WTC11 (cell line): ENCODE data around the gene ADAMTSL4.

Source experiments
- CBFB ChIP-seq: sonication (generic); formaldehyde crosslinking; IDR thresholded peaks from 2 replicates; pipeline ENCODE4 v1.8.1; 2022; ENCODE audit warnings: mild to moderate bottlenecking, low read depth, missing genetic modification reagents
- ETV6 ChIP-seq: sonication (generic); formaldehyde crosslinking; IDR thresholded peaks from 2 replicates; pipeline ENCODE4 v1.8.1; 2022; ENCODE audit warnings: mild to moderate bottlenecking, missing genetic modification reagents
- GABPB1 ChIP-seq: sonication (generic); formaldehyde crosslinking; IDR thresholded peaks from 2 replicates; pipeline ENCODE4 v1.8.1; 2023; ENCODE audit warnings: mild to moderate bottlenecking, missing genetic modification reagents
- SP1 ChIP-seq: sonication (generic); formaldehyde crosslinking; conservative IDR thresholded peaks from 2 replicates; pipeline ENCODE4 v1.8.1; 2022; ENCODE audit warnings: missing genetic modification reagents
- ZNF263 ChIP-seq: sonication (generic); formaldehyde crosslinking; IDR thresholded peaks from 2 replicates; pipeline ENCODE4 v1.8.1; 2022; ENCODE audit warnings: low read depth, mild to moderate bottlenecking, moderate library complexity, missing genetic modification reagents
- ZNF416 ChIP-seq: fragments of 250-450 bp; sonication (Bioruptor Pico); IDR thresholded peaks from 2 replicates; pipeline ENCODE4 v1.9.0; 2021; ENCODE audit warnings: mild to moderate bottlenecking, inconsistent platforms
- TF ChIP-seq, protein P1 (sequence below): sonication (generic); formaldehyde crosslinking; IDR thresholded peaks from 2 replicates; pipeline ENCODE4 v1.8.0; 2023; ENCODE audit warnings: mild to moderate bottlenecking, missing genetic modification reagents
- TF ChIP-seq, protein P2 (sequence below): fragments of 200-600 bp; IDR thresholded peaks from 2 replicates; pipeline ENCODE4 v1.8.0; 2022; ENCODE audit warnings: antibody characterized with exemption
- TF ChIP-seq, protein P3 (sequence below): sonication (generic); formaldehyde crosslinking; IDR thresholded peaks from 2 replicates; pipeline ENCODE4 v1.8.1; 2022; ENCODE audit warnings: low read depth, missing genetic modification reagents, borderline replicate concordance
- TF ChIP-seq, protein P4 (sequence below): sonication (generic); formaldehyde crosslinking; conservative IDR thresholded peaks from 2 replicates; pipeline ENCODE4 v1.8.1; 2022; ENCODE audit warnings: mild to moderate bottlenecking, missing genetic modification reagents
- TF ChIP-seq, protein P5 (sequence below): sonication (generic); formaldehyde crosslinking; IDR thresholded peaks from 2 replicates; pipeline ENCODE4 v1.8.0; 2023; ENCODE audit warnings: missing genetic modification reagents, mild to moderate bottlenecking, borderline replicate concordance
- TF ChIP-seq, protein P6 (sequence below): fragments of 250-450 bp; sonication (Bioruptor Pico); IDR thresholded peaks from 2 replicates; pipeline ENCODE4 v1.8.0; 2021; ENCODE audit warnings: mild to moderate bottlenecking
- TF ChIP-seq, protein P7 (sequence below): sonication (generic); formaldehyde crosslinking; IDR thresholded peaks from 2 replicates; pipeline ENCODE4 v1.8.1; 2023; ENCODE audit warnings: mild to moderate bottlenecking, missing genetic modification reagents, borderline replicate concordance
- TF ChIP-seq, protein P8 (sequence below): sonication (generic); formaldehyde crosslinking; IDR thresholded peaks from 2 replicates; pipeline ENCODE4 v1.8.0; 2022; ENCODE audit warnings: mild to moderate bottlenecking, missing genetic modification reagents

DNA sequence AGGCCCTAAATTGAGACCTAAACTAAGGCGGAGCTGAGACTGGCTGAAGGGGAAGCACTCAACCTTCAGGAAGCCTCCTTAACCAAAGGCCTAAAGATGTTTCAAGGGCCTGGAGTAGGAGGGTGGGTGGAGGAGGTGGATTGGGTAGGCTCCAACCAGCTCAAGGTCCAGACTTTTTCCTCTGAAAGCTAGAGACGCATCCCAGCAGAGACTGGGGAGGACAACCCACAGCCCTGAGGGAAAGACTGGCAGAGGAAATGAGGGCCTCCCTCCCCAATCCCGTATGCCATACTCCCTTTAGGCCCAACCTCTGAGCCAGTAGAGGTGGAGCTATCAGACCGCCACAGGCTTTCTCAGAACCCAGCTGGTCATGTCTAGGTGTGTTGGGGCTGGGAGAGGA lies 40.2 kb upstream of the ADAMTSL4 start:
- TF ChIP-seq, protein P1, sequence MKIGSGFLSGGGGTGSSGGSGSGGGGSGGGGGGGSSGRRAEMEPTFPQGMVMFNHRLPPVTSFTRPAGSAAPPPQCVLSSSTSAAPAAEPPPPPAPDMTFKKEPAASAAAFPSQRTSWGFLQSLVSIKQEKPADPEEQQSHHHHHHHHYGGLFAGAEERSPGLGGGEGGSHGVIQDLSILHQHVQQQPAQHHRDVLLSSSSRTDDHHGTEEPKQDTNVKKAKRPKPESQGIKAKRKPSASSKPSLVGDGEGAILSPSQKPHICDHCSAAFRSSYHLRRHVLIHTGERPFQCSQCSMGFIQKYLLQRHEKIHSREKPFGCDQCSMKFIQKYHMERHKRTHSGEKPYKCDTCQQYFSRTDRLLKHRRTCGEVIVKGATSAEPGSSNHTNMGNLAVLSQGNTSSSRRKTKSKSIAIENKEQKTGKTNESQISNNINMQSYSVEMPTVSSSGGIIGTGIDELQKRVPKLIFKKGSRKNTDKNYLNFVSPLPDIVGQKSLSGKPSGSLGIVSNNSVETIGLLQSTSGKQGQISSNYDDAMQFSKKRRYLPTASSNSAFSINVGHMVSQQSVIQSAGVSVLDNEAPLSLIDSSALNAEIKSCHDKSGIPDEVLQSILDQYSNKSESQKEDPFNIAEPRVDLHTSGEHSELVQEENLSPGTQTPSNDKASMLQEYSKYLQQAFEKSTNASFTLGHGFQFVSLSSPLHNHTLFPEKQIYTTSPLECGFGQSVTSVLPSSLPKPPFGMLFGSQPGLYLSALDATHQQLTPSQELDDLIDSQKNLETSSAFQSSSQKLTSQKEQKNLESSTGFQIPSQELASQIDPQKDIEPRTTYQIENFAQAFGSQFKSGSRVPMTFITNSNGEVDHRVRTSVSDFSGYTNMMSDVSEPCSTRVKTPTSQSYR, result no peak
- TF ChIP-seq, protein P2, sequence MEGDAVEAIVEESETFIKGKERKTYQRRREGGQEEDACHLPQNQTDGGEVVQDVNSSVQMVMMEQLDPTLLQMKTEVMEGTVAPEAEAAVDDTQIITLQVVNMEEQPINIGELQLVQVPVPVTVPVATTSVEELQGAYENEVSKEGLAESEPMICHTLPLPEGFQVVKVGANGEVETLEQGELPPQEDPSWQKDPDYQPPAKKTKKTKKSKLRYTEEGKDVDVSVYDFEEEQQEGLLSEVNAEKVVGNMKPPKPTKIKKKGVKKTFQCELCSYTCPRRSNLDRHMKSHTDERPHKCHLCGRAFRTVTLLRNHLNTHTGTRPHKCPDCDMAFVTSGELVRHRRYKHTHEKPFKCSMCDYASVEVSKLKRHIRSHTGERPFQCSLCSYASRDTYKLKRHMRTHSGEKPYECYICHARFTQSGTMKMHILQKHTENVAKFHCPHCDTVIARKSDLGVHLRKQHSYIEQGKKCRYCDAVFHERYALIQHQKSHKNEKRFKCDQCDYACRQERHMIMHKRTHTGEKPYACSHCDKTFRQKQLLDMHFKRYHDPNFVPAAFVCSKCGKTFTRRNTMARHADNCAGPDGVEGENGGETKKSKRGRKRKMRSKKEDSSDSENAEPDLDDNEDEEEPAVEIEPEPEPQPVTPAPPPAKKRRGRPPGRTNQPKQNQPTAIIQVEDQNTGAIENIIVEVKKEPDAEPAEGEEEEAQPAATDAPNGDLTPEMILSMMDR, result no peak
- TF ChIP-seq ZNF263 (CRISPR knock-in tag) (no peak), GABPB1 (no peak), ZNF416 (no peak), ETV6 (CRISPR knock-in tag) (no peak), SP1 (CRISPR knock-in tag) (no peak), CBFB (CRISPR knock-in tag) (no peak)
- TF ChIP-seq, protein P3, sequence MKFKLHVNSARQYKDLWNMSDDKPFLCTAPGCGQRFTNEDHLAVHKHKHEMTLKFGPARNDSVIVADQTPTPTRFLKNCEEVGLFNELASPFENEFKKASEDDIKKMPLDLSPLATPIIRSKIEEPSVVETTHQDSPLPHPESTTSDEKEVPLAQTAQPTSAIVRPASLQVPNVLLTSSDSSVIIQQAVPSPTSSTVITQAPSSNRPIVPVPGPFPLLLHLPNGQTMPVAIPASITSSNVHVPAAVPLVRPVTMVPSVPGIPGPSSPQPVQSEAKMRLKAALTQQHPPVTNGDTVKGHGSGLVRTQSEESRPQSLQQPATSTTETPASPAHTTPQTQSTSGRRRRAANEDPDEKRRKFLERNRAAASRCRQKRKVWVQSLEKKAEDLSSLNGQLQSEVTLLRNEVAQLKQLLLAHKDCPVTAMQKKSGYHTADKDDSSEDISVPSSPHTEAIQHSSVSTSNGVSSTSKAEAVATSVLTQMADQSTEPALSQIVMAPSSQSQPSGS (CRISPR knock-in tag), result no peak
- TF ChIP-seq, protein P4, sequence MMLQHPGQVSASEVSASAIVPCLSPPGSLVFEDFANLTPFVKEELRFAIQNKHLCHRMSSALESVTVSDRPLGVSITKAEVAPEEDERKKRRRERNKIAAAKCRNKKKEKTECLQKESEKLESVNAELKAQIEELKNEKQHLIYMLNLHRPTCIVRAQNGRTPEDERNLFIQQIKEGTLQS, result no peak
- TF ChIP-seq, protein P5, sequence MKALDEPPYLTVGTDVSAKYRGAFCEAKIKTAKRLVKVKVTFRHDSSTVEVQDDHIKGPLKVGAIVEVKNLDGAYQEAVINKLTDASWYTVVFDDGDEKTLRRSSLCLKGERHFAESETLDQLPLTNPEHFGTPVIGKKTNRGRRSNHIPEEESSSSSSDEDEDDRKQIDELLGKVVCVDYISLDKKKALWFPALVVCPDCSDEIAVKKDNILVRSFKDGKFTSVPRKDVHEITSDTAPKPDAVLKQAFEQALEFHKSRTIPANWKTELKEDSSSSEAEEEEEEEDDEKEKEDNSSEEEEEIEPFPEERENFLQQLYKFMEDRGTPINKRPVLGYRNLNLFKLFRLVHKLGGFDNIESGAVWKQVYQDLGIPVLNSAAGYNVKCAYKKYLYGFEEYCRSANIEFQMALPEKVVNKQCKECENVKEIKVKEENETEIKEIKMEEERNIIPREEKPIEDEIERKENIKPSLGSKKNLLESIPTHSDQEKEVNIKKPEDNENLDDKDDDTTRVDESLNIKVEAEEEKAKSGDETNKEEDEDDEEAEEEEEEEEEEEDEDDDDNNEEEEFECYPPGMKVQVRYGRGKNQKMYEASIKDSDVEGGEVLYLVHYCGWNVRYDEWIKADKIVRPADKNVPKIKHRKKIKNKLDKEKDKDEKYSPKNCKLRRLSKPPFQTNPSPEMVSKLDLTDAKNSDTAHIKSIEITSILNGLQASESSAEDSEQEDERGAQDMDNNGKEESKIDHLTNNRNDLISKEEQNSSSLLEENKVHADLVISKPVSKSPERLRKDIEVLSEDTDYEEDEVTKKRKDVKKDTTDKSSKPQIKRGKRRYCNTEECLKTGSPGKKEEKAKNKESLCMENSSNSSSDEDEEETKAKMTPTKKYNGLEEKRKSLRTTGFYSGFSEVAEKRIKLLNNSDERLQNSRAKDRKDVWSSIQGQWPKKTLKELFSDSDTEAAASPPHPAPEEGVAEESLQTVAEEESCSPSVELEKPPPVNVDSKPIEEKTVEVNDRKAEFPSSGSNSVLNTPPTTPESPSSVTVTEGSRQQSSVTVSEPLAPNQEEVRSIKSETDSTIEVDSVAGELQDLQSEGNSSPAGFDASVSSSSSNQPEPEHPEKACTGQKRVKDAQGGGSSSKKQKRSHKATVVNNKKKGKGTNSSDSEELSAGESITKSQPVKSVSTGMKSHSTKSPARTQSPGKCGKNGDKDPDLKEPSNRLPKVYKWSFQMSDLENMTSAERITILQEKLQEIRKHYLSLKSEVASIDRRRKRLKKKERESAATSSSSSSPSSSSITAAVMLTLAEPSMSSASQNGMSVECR (CRISPR knock-in tag), result no peak
- TF ChIP-seq, protein P6, sequence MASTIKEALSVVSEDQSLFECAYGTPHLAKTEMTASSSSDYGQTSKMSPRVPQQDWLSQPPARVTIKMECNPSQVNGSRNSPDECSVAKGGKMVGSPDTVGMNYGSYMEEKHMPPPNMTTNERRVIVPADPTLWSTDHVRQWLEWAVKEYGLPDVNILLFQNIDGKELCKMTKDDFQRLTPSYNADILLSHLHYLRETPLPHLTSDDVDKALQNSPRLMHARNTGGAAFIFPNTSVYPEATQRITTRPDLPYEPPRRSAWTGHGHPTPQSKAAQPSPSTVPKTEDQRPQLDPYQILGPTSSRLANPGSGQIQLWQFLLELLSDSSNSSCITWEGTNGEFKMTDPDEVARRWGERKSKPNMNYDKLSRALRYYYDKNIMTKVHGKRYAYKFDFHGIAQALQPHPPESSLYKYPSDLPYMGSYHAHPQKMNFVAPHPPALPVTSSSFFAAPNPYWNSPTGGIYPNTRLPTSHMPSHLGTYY (CRISPR knock-in tag), result no peak
- TF ChIP-seq, protein P7, sequence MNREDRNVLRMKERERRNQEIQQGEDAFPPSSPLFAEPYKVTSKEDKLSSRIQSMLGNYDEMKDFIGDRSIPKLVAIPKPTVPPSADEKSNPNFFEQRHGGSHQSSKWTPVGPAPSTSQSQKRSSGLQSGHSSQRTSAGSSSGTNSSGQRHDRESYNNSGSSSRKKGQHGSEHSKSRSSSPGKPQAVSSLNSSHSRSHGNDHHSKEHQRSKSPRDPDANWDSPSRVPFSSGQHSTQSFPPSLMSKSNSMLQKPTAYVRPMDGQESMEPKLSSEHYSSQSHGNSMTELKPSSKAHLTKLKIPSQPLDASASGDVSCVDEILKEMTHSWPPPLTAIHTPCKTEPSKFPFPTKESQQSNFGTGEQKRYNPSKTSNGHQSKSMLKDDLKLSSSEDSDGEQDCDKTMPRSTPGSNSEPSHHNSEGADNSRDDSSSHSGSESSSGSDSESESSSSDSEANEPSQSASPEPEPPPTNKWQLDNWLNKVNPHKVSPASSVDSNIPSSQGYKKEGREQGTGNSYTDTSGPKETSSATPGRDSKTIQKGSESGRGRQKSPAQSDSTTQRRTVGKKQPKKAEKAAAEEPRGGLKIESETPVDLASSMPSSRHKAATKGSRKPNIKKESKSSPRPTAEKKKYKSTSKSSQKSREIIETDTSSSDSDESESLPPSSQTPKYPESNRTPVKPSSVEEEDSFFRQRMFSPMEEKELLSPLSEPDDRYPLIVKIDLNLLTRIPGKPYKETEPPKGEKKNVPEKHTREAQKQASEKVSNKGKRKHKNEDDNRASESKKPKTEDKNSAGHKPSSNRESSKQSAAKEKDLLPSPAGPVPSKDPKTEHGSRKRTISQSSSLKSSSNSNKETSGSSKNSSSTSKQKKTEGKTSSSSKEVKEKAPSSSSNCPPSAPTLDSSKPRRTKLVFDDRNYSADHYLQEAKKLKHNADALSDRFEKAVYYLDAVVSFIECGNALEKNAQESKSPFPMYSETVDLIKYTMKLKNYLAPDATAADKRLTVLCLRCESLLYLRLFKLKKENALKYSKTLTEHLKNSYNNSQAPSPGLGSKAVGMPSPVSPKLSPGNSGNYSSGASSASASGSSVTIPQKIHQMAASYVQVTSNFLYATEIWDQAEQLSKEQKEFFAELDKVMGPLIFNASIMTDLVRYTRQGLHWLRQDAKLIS (CRISPR knock-in tag), result no peak
- TF ChIP-seq, protein P8, sequence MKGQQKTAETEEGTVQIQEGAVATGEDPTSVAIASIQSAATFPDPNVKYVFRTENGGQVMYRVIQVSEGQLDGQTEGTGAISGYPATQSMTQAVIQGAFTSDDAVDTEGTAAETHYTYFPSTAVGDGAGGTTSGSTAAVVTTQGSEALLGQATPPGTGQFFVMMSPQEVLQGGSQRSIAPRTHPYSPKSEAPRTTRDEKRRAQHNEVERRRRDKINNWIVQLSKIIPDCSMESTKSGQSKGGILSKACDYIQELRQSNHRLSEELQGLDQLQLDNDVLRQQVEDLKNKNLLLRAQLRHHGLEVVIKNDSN (CRISPR knock-in tag), result no peak
